DOHH2 (cell line): ENCODE data around the gene MAP7D1.

Experiments used
- H3F3A ChIP-seq: fragments of 200-600 bp; sonication (generic), shearing (Covaris generic); 2 replicates; pipeline ENCODE4 v1.6.0; 2016; ENCODE audit warnings: antibody characterized with exemption, mild to moderate bottlenecking; ENCODE audit not compliant: control insufficient read depth, insufficient read depth
- H3K27ac ChIP-seq: fragments of 200-600 bp; sonication (generic); 2 replicates; pipeline ENCODE4 v1.5.1; 2014; ENCODE audit warnings: low read depth, mild to moderate bottlenecking, low read length, moderate library complexity
- H3K27me3 ChIP-seq: fragments of 200-600 bp; sonication (generic); 2 replicates; pipeline ENCODE4 v1.6.1; 2014; ENCODE audit warnings: mild to moderate bottlenecking, low read length, mixed read lengths; ENCODE audit not compliant: control insufficient read depth
- H3K36me3 ChIP-seq: fragments of 200-600 bp; sonication (generic); 2 replicates; pipeline ENCODE4 v1.6.1; 2014; ENCODE audit warnings: mild to moderate bottlenecking, low read length, moderate library complexity, mixed read lengths; ENCODE audit not compliant: control insufficient read depth
- H3K4me1 ChIP-seq: fragments of 200-600 bp; sonication (generic); 2 replicates; pipeline ENCODE4 v1.6.1; 2014; ENCODE audit warnings: mild to moderate bottlenecking, low read length, mixed read lengths; ENCODE audit not compliant: control insufficient read depth
- H3K4me2 ChIP-seq: fragments of 200-600 bp; sonication (generic); 2 replicates; pipeline ENCODE4 v1.6.0; 2014; ENCODE audit warnings: mild to moderate bottlenecking, low read length, moderate library complexity
- H3K4me3 ChIP-seq: fragments of 200-600 bp; sonication (generic); 2 replicates; pipeline ENCODE4 v1.5.1; 2014; ENCODE audit warnings: mild to moderate bottlenecking, low read length, mixed read lengths
- H3K79me2 ChIP-seq: fragments of 200-600 bp; sonication (generic); 2 replicates; pipeline ENCODE4 v1.6.1; 2014; ENCODE audit warnings: mild to moderate bottlenecking, low read length, mixed read lengths; ENCODE audit not compliant: control insufficient read depth
- H3K9me2 ChIP-seq: fragments of 200-600 bp; sonication (generic); replicated peaks from 2 replicates; pipeline ENCODE4 v1.6.1; 2014; ENCODE audit warnings: mild to moderate bottlenecking, low read length, mixed read lengths; ENCODE audit not compliant: control insufficient read depth
- H3K9me3 ChIP-seq: fragments of 200-600 bp; sonication (generic); 2 replicates; pipeline ENCODE4 v1.6.1; 2014; ENCODE audit warnings: antibody characterized with exemption, low read length, mixed read lengths; ENCODE audit not compliant: control insufficient read depth, insufficient read depth
- H4K20me1 ChIP-seq: fragments of 200-600 bp; sonication (generic); 2 replicates; pipeline ENCODE4 v1.6.0; 2014; ENCODE audit warnings: low read depth, mild to moderate bottlenecking, antibody characterized with exemption, low read length, moderate library complexity; ENCODE audit not compliant: control insufficient read depth, insufficient read depth
- CTCF ChIP-seq: fragments of 200-600 bp; sonication (generic); IDR thresholded peaks from one replicate; pipeline ENCODE4 v1.5.1; 2014; ENCODE audit warnings: antibody characterized with exemption, mild to moderate bottlenecking, low read depth, low read length; ENCODE audit not compliant: poor library complexity, severe bottlenecking
- EZH2phosphoT487 ChIP-seq: fragments of 200-600 bp; sonication (generic); IDR thresholded peaks from 2 replicates; pipeline ENCODE4 v1.6.1; 2017; ENCODE audit warnings: borderline replicate concordance, mild to moderate bottlenecking, antibody characterized with exemption, low read length, moderate library complexity, mixed read lengths

The MAP7D1 gene

GRCh38 chr1:36223381-36223995 is 67.5 kb downstream of the MAP7D1 start:
- TF ChIP-seq CTCF (no peak), EZH2phosphoT487 (no peak)
- H3K4me2 ChIP-seq, result peak overlapping the region; percentile 93

GRCh38 chr1:36223996-36224536 is 68.1 kb downstream of the MAP7D1 start, which contains the start of gene THRAP3:
TSS of gene THRAP3 (plus strand) at chr1:36224443. CDS start at chr1:36282564, 58,121 bp downstream.
- H3K36me3 ChIP-seq, result peaks cover 44% of the 10 kb centered on the region

More at GRCh38 chr1:36223381-36223995, 67.5 kb downstream of the MAP7D1 start:
- Histone ChIP-seq H3K9me2 (no peaks in the 10 kb centered on the region), H3K36me3 (peaks cover 39% of the 10 kb centered on the region), H3K27ac (peak overlapping the region; percentile 88), H3K27me3 (no peaks in the 10 kb centered on the region), H4K20me1 (peaks cover 19% of the 10 kb centered on the region), H3F3A (peaks cover 8% of the 10 kb centered on the region), H3K4me1 (peaks cover 26% of the 10 kb centered on the region), H3K79me2 (peaks cover 42% of the 10 kb centered on the region), H3K4me3 (peak overlapping the region; percentile 88), H3K9me3 (no peaks in the 10 kb centered on the region)

GRCh38 chr1:36224537-36225282 is 68.8 kb downstream of the MAP7D1 start:
- peaks cover 54% of the 10 kb centered on the region for H3K79me2 ChIP-seq
- no peaks in the 10 kb centered on the region for H3K9me2 ChIP-seq
- H3F3A ChIP-seq, result peaks cover 8% of the 10 kb centered on the region
- peak overlapping the region; percentile 88 for H3K4me3 ChIP-seq
- peaks cover 49% of the 10 kb centered on the region for H3K36me3 ChIP-seq
- H3K27me3 ChIP-seq, result no peaks in the 10 kb centered on the region
- H3K27ac ChIP-seq, result peak overlapping the region; percentile 88
- no peaks in the 10 kb centered on the region for H3K9me3 ChIP-seq
- TF ChIP-seq CTCF (no peak), EZH2phosphoT487 (no peak)
- peaks cover 26% of the 10 kb centered on the region for H3K4me1 ChIP-seq
- H4K20me1 ChIP-seq, result peaks cover 19% of the 10 kb centered on the region
- peak overlapping the region; percentile 72 for H3K4me2 ChIP-seq

More at GRCh38 chr1:36223996-36224536, 68.1 kb downstream of the MAP7D1 start, which contains the start of gene THRAP3:
- Histone ChIP-seq H3K4me1 (peaks cover 26% of the 10 kb centered on the region), H3K79me2 (peaks cover 48% of the 10 kb centered on the region), H3K9me2 (no peaks in the 10 kb centered on the region), H3K9me3 (no peaks in the 10 kb centered on the region), H4K20me1 (peaks cover 19% of the 10 kb centered on the region), H3K4me2 (peak within 1 kb of the TSS; percentile 93), H3K4me3 (peak within 1 kb of the TSS; percentile 88), H3K27ac (peak within 1 kb of the TSS; percentile 88), H3F3A (peaks cover 8% of the 10 kb centered on the region), H3K27me3 (no peaks in the 10 kb centered on the region)
- TF ChIP-seq CTCF (no peak), EZH2phosphoT487 (no peak)
